ENCODE results near the gene POLN.

The POLN gene

DNA sequence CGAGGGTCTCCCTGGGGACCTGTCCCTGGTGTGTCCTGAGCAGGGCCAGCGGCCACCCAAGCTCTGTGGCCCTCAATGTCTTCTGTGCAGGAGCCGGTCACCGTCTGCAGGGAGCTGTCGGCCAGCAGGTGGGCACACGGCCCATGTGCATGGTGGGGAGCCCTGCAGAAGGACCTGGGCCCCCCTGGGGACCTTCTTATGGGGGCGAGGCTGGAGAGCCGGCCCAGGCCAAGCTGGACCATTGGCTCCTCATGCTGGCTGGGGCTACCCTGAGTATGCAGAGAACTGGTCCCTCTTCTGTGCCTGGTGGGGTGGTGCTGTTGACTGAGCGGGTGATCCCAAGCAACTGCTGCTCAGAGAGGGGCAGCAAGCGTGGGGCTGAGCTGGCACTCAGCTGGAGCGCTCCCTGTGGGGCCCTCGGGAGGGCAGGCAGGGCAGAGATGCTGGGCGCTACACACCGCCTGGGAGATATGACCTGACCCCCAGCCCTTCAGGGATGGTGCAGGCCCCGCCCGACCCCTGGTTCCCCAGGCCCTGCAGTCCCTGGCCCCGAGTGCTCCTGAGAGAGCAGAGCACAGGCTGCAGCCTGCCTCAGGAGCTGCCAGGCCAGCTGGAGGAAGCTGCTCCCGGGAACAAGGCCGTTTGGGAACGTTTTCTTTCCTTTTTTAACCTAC lies 168.0 kb downstream of the POLN start:
- DNase-seq (ENCODE audit: extremely low read depth in 1 of 2, low read depth in 1 of 2) = no peak

DNA sequence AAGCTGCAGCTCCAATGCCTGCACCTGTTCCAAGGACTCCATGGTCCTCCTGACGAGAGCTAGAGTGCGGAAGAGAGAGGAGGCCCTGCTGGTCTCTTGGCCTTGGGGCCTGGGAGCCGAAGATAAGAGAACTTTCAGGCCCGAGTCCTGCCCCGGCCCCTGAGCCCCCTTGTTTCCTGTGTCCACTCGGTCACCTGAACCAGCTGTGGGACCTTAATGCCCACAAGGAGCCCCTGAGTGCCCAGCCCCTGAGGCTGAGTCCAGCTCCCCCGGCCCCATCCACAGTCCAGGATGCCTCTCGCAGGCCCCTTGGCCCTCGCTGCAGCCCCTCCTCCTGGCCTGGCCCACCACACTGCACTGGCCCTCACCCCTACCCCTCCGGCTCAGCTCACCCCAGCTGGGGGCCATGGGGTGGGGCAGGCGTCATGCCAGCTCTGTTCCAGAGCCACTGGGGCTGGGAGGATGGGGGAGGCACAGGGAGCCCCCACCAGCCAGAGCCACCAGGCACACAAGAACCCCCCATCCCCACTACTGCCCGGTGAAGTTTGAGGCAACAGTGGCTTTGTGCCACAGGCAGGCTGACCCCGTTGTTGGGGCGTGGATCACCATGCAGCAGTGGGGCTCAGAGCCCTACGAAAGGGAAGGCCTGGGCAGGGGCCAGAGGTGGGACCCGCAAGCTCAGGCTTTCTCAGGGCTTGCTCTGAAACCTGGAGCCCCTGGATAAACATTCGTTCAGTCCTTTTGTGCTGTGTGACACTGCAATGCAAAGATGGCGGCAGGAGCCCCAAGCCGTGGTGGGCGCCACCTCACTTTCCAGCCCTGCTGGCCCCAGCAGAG lies 168.7 kb downstream of the POLN start:
- DNase-seq (ENCODE audit: extremely low read depth in 1 of 2, low read depth in 1 of 2) = no peak

DNA sequence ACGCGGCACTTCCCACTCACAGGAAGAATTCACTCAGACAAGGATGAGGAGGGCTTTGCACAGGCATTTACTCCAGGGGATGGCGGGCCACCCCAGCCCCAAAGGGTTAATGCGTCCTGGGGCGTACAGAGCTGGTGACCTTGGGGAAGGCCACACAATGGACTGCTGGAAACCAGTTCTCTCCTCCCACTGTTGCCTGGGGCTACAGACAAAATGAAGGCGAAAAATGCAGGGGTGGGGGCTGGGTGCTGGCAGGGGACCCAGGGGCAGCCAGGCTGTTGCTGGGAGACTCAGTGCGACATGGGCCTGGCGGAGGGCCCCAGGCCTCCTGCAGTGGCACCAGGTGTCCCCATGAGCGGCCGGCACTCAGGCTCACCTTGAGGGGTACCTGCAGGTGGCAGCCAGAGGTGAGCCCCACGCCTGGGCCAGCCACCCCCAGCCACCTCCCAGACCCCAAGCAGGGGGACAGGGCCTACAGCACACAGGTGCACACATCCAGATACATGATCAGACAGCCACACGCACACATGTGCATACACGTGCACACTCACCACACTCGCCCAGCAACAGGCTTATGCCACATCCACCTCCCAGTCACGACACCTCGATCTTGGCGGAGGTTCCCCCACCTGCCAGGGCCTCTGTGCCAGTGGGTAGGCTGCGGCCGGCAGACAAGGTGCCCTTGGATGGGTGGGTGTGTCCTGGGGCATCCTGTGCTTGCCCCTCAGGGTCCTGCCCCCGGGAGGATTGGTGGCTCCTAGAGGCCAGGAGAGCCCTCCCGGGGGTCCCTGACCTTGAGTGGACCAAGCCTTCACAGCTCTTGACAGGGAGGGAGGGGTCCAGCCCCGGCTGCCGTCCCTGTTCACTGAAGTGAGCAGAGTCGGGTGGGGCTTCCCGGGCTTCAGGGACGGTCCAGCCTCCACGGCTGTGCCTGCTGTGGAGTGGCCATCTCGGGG lies 169.7 kb downstream of the POLN start:
- DNase-seq (ENCODE audit: extremely low read depth in 1 of 2, low read depth in 1 of 2) = no peak

DNA sequence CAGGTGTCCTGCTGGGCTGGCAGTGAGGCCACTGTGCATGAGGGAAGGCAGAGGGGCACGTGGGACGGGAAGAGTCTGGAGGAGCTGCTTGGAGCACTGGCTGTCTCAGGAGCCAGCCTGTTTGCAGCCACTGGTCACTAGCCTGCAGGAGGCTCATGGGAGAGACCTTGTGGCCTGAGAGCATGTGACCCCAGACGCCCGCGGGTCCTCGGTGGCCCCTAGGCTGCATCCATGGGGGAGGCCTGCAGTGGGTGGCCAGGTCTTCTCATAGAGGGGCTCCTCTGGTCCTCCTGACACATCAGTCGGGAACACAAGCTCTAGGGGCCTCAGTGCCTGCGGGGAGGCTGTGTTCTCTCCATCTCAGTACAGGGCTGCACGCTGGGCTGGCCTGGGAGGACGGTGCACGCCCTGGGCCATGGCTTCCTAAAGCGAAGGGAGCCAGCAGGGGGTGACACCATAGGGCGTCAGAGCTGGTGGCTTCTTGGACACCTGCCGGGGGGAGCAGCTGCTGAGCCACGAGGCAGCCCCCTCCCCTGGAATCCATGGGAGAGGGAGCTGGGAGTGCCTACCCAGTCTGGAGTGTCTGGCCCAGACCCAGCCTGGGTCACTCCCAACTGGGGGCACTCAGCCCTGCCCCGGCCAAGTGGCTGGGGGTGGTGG lies 170.5 kb downstream of the POLN start:
- no peak for DNase-seq (ENCODE audit: extremely low read depth in 1 of 2, low read depth in 1 of 2)

DNA sequence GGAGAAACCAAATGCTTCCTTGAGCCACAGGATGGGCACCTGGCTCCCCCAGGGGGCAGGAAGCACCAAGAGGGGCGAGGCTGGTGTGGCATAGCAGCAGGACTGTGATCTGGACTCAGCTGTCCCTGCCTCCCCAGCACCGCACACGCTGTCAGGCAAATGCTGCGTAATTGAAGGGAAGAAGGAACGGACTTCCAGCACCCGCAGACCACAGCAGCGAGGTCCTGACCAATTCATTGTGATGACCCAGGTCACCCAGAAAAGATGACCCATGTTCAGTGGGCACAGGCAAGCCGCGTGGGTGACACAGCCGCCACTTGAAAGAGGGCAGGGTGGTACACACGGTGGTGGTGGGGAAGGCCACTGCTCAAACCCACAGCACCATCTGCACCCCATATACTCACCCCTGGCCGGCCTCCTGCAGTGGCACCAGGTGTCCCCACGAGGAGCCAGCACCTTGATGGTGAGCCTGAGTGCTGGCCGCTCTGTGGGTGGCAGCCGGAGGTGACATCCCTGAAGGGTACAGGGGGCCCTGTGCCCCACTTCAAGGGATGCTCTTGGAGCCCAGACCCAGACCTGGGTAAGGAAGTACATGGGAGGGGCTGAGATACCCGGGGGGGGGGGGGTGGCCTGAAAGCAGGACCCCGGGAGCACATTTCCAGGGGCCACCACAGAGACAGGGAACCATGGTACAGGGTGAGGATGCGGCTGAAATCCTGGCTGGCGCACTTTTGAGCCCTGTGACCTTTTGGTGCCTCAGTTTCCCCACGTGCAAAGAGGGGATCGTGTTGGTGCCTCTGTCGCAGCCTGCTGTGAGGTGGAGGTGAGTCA lies 171.3 kb downstream of the POLN start:
- no peak for DNase-seq (ENCODE audit: extremely low read depth in 1 of 2, low read depth in 1 of 2)

DNA sequence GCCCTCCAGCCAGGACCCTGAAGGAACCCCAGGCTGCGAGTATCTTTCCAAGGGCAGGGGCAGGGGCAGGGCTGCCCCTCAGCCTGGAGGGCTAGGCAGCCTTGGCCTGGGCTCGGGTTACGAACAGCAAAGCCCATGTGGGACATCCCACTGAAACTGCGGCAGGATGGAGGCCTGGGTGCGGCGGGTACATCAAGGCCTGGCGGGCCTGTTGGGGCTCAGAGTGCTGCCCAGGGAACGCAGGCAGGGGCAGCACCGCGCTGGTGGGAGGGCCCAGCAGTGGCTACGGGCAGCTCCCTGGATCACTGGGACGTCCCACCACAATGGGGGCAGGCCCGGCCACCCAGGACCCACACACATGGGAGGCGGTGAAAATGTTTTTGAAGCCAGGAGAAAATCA lies 171.9 kb downstream of the POLN start:
- DNase-seq (ENCODE audit: extremely low read depth in 1 of 2, low read depth in 1 of 2) = no peak

DNA sequence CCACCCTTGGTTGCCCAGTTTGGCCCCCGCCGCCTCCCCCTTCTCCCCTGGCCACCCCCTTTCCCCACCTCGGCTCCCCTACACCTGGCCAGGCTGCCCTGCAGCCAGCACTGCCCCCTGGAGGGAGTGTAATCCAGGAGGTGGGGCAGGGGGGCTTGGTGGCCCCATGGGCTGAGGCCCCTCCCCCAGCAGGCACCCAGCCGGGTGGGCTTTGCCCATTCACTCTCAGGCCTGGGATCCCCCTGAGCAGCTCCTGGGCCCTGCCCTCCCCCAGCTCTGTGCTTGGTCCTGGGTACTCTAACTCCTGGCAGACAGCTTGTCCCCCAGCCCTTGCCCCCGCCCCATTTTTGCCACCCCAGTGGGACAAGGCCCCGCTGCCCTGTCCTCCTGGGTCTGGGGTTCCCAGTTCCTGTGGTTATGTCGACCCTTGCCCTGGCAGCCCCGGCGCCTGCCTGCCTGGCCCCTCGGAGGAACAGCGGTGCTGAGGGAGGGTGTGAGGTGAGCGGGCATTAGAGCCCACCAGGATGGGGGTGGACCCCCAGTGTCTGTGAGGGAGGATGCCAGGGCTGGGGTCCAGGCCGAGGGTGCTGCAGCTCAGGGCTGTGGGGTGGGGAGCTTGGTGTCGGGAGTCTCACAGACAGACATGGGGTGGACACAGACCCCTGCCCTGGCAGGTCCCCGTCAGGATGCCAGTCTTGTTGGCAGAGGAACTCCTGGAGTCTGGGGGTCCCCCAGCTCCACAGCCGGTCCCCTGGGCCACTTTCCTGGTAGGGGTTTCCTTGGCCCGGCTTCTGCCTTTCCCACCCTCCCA lies 172.6 kb downstream of the POLN start:
- no peak for DNase-seq (ENCODE audit: extremely low read depth in 1 of 2, low read depth in 1 of 2)

DNA sequence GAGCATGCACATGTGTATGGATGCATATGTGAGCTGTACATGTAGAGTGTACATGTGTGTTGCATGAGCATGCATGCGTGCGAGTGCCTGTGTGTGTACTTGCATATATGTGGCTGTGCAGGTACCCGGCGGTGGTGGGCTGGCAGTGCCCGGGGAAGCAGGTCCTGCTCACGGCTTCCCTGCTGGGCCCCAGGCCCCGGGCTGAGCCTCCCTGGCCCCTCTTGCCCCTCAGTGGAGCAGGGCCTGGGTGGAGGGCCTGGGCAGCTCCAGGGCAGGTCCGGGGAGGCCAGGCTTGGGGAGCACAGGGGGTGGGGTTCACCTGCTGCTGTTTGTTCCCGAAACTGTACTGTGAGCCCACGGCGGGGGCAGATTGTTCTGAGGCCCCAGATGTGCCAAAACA lies 173.4 kb downstream of the POLN start:
- DNase-seq (ENCODE audit: extremely low read depth in 1 of 2, low read depth in 1 of 2) = no peak

DNA sequence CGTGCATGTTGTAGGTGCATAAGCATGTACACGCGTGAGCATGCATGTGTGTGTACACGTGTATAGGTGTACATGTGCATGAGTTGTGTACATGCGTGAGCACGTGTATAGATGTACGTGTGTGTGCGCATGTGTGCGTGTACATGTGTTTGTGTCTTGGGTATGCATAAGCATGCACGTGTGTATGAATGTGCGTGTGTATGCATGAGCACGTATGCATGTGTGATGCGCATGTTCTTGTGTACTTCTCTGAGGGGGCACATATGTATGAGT lies 173.8 kb downstream of the POLN start:
- no peak for DNase-seq (ENCODE audit: extremely low read depth in 1 of 2, low read depth in 1 of 2)

DNA sequence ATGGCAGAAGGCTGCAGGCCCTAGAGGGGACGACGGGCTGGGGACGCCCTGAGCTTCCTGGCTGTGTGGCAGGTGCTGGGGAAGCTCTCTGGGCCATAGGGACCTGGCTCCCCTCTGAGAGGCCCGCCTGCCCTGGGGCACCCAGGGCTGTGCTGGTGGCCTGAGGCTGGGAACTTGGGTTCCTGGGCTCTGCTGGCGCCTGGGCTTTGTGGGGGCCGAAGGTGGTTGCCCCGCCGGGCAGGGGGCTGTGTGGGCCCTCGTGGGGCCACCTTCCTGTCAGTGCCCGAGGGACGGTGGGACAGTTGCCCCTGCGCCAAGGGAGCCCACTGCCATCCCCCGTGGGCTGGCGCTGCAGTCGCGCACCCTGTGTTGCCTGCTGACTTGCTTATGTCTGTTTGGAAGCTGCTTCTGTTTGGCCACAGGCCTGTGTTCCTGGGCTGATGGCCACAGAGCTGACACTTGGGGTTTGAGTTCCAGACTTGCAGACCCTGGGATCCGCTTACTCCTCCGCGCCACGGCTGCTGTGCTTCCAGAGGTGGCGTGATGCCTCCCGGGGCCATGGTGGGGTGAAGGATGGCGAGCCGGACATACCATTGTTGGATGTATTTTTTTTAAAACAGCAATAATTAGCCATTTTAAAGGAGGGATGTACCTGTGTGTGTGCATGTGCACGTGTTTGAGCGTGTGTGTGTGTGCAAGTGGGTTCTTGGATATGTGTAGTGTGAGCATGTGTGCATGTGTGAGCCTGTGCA lies 174.3 kb downstream of the POLN start:
- no peak for DNase-seq (ENCODE audit: extremely low read depth in 1 of 2, low read depth in 1 of 2)

DNA sequence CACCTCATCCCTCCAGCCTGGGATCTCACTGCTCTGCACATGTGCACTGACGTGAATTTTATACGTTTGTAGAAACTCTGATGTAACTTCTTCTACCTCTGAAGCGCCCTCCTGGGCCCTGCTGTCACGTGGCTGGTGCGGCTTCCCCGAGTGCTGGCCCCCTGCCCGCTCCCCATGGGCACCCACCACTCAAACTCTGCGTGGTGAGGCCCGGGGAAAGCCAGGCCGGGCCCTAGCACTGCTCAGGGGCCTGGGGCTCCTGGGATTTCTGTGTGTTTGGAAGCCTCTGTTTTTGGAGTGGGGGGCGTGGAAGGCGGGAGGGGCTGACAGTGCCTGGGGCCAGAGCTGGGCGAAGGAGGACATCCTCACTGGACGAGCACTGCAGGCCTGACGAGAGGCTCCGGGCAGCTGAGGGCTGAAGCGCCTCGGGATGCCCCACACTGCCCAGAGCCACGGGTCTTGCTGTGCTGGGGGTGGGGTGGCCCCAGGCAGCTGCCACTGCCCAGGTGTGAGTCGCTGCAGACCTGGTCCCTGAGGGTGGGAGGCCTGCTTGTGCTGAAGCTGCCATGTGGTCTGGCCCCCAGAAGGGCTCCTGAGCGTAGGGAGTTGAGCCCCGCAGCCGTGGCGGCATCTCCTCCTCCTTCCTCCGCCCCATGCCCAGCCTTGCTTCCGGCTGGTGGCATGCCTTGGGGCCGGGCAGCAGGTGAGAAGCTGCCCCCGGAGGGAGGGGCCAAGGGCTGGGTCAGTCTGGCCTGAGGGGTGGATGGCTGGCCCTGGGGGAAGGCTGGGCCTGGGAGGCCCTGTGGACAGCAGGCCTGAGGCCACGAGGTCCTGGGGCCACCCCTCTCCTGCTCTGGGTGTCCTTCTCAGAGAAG lies 175.1 kb downstream of the POLN start:
- DNase-seq (ENCODE audit: extremely low read depth in 1 of 2, low read depth in 1 of 2) = no peak

DNA sequence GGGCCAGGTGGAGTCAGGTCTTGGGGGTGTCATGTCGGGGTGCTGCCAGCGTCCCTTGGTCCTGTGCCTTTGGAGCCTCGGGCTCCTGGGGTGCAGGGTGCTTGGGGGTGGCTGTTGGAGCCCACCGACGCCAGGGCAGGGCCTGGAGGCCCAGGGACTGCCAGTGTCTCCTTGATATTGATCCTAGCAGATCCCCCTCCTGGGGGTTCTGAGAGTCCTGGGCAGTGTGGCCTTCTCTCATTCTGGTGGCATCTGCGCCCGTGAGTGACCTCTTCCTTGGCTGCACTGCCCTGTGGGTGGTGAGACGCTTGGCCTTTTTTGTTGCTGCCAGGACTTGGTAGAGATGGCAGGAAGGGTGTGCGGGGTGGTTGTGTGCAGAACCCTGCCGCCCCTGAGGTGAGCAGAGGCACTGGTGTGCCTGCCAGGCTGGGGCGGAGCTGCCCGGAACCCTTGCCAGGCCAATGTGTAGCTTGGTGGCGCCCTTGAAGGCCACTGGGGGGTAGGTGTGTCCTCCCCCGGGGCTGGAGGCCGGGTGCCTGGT lies 175.8 kb downstream of the POLN start:
- no peak for DNase-seq (ENCODE audit: extremely low read depth in 1 of 2, low read depth in 1 of 2)

DNA sequence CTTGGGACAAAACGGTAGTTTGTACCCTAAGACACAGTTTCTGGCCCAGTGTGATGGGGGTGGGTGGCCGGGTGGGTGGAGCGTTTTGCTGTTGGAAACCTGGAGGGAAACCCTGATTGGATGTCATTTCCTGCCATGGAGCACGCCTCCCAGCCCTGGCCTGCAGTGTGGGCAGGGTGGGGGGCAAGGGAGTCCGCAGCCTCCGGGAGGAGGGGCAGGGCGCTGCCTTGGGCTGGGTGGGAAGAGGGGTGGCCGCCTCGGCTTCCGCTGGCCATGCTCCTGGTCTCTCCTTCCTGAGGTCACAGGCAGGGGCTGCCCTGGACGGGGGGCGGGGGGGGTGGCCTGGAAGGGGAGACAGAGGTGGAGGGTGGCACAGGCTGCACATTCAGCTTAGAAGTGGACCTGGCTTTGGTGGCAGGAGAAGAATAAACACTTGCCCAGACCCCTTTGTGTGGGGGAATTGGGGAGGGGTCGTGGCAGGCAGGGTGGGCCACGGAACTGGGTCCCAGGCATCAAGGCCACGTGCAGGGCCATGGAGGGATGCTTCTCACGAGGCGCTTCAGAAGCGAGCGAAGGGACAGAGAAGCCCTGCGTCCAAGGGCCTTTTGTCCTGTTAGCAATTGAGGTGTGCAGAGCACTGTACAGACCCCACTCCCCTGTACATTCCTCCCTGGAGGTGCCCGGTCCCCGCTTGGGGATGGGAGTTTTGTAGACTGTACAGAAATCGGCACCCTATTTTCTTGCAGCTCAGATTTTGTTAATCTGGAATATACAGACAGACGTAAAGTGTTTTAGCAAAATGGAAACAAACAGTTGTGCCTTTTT lies 176.6 kb downstream of the POLN start:
- DNase-seq (ENCODE audit: extremely low read depth in 1 of 2, low read depth in 1 of 2) = no peak

DNA sequence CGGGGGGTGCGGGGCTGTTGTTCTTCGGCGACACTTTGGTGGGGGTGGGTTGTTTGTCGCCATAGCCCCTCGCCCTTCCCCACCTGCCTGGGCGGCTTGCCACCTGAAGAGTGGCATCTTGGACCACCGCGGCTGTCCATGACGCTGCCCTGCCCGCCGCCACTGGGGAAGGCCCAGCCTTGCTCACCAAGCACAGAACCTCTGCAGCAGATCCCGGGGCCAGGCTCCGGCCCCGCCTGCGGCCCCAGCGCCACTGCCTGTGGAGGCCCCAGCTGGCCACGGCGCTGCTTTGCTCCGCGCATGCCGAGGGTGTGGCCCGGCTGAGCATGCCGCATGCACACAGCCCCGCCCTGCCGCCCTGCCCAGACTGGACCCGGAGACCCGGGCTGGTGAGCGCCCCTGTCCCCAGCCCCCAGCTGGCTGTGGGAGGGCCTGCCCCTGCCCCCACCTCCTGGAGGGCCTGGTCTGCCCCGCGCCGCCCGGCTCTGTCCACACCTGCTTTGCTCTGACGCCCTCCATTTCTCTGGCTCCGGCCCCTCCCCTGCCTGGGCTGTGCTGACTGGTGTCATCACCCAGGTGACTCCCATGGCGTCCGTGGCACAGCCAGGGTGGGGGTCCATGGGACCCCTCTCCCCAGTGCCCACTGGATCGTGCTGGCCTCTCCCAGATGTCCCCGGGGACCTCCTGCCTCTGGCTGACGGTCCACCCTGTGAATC lies 177.5 kb downstream of the POLN start:
- DNase-seq (ENCODE audit: extremely low read depth in 1 of 2, low read depth in 1 of 2) = no peak

DNA sequence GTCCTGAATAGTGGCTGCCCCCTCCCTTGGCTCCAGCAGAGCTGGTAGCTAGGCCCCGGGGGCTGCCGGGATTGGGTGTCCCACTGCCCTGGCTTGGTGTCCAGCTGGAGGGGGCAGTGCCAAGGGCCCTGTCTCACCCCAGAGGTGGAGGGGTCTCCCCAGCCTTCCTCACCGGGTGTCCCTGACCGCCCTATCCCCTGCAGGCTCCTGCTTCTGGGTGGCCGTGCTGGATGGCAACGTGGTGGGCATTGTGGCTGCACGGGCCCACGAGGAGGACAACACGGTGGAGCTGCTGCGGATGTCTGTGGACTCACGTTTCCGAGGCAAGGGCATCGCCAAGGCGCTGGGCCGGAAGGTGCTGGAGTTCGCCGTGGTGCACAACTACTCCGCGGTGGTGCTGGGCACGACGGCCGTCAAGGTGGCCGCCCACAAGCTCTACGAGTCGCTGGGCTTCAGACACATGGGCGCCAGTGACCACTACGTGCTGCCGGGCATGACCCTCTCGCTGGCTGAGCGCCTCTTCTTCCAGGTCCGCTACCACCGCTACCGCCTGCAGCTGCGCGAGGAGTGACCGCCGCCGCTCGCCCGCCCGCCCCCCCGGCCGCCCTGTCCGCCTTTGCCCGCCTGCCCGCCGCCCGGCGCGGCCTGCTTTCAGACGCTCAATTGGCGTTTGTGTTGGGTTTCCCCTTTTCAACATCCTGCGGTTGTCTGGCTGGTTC lies 178.2 kb downstream of the POLN start:
- no peak for DNase-seq (ENCODE audit: extremely low read depth in 1 of 2, low read depth in 1 of 2)

Measured in stimulated activated CD8-positive, alpha-beta memory T cell treated with anti-CD3 and anti-CD28 coated beads, Interleukin-7, amount 100 ng/mL, for 48 hours (primary cell).